ENCODE measurements around the gene WIPF3. TPM values are rescaled to one million over a fixed set of nuclear protein-coding genes. Genes with fewer than 3 reads are reported as not detected.

Gene WIPF3
- 0.08 TPM in 1 of 2 replicates, not detected in the other for total RNA-seq (2014; rRNA removed; shearing (Covaris generic))

GRCh38 chr7:29806208-29806994, at the start of gene WIPF3:
Gene WIPF3 (plus strand): TSS chr7:29806508. CDS start chr7:29834725, 28,217 bp downstream.

Small RNA genes lying within 50 kb of the gene (small RNA-seq; reads per million reads assigned to genes)
- gene RF01210: not detected

Other genes starting within 250 kb of the WIPF3 start
- gene PRR15, start 242.7 kb upstream of the WIPF3 start, total RNA-seq (2014; rRNA removed; shearing (Covaris generic)): 0.15 and 0.21 TPM in 2 replicates
- 86.1 and 87.9 TPM in 2 replicates for gene SCRN1, start 183.3 kb downstream of the WIPF3 start, total RNA-seq (2014; rRNA removed; shearing (Covaris generic))
- 7.5 and 8.5 TPM in 2 replicates for gene FKBP14, start 220.2 kb downstream of the WIPF3 start, total RNA-seq (2014; rRNA removed; shearing (Covaris generic))
- 6.4 and 7.3 TPM in 2 replicates for gene PLEKHA8, start 221.9 kb downstream of the WIPF3 start, total RNA-seq (2014; rRNA removed; shearing (Covaris generic))

Data from A375 (cell line).